Measurements from ENCODE around the gene PRKCB. TPM values are rescaled to one million over a fixed set of nuclear protein-coding genes. Genes with fewer than 3 reads are reported as not detected.

PRKCB gene
- total RNA-seq, 1 donor from 2014 or later = 0.69 TPM

GRCh38 chr16:24118126-24118821 is 282.5 kb downstream of the PRKCB start:
- Mint-ChIP-seq H3K36me3 (ENCODE audit: unreplicated experiment) (peaks cover 4% of the 10 kb centered on the region), H3K27ac (ENCODE audit: unreplicated experiment) (no peak overlapping the region), H3K9me3 (ENCODE audit: unreplicated experiment) (no peaks in the 10 kb centered on the region), H3K4me1 (ENCODE audit: low read depth, unreplicated experiment) (no peaks in the 10 kb centered on the region), H3K27me3 (ENCODE audit: unreplicated experiment) (peaks cover 2% of the 10 kb centered on the region), H3K4me3 (ENCODE audit: unreplicated experiment) (no peak overlapping the region)
- no peak for DNase-seq
- no peak for TF ChIP-seq CTCF (IDR thresholded peaks at IDR 0.05; ENCODE audit: partially characterized antibody, unreplicated experiment)

- H3K27me3 Mint-ChIP-seq (ENCODE audit: unreplicated experiment) = peaks cover 2% of the 10 kb centered on the region
- no peaks in the 10 kb centered on the region for H3K4me1 Mint-ChIP-seq (ENCODE audit: low read depth, unreplicated experiment)
- no peak overlapping the region for H3K27ac Mint-ChIP-seq (ENCODE audit: unreplicated experiment)
- H3K9me3 Mint-ChIP-seq (ENCODE audit: unreplicated experiment) = no peaks in the 10 kb centered on the region
- DNase-seq = no peak
- no peak overlapping the region for H3K4me3 Mint-ChIP-seq (ENCODE audit: unreplicated experiment)
- TF ChIP-seq CTCF (IDR thresholded peaks at IDR 0.05; ENCODE audit: partially characterized antibody, unreplicated experiment) = no peak
- peaks cover 4% of the 10 kb centered on the region for H3K36me3 Mint-ChIP-seq (ENCODE audit: unreplicated experiment)
Measured at GRCh38 chr16:24119807-24120206, 284.0 kb downstream of the PRKCB start.

- no peaks in the 10 kb centered on the region for H3K36me3 Mint-ChIP-seq (ENCODE audit: unreplicated experiment)
- no peak for DNase-seq
- H3K9me3 Mint-ChIP-seq (ENCODE audit: unreplicated experiment) = no peaks in the 10 kb centered on the region
- no peak overlapping the region for H3K4me3 Mint-ChIP-seq (ENCODE audit: unreplicated experiment)
- H3K27me3 Mint-ChIP-seq (ENCODE audit: unreplicated experiment) = peaks cover 1% of the 10 kb centered on the region
- H3K27ac Mint-ChIP-seq (ENCODE audit: unreplicated experiment) = no peak overlapping the region
- no peaks in the 10 kb centered on the region for H3K4me1 Mint-ChIP-seq (ENCODE audit: low read depth, unreplicated experiment)
- no peak for TF ChIP-seq CTCF (IDR thresholded peaks at IDR 0.05; ENCODE audit: partially characterized antibody, unreplicated experiment)
Measured at GRCh38 chr16:24123275-24123674, 287.5 kb downstream of the PRKCB start.

- TF ChIP-seq CTCF (IDR thresholded peaks at IDR 0.05; ENCODE audit: partially characterized antibody, unreplicated experiment) = no peak
- Mint-ChIP-seq H3K36me3 (ENCODE audit: unreplicated experiment) (no peaks in the 10 kb centered on the region), H3K4me3 (ENCODE audit: unreplicated experiment) (no peak overlapping the region), H3K27me3 (ENCODE audit: unreplicated experiment) (peaks cover 1% of the 10 kb centered on the region), H3K4me1 (ENCODE audit: low read depth, unreplicated experiment) (no peaks in the 10 kb centered on the region), H3K27ac (ENCODE audit: unreplicated experiment) (no peak overlapping the region), H3K9me3 (ENCODE audit: unreplicated experiment) (no peaks in the 10 kb centered on the region)
- no peak for DNase-seq
Measured at GRCh38 chr16:24124291-24124690, 288.5 kb downstream of the PRKCB start.

GRCh38 chr16:24125214-24125613 is 289.4 kb downstream of the PRKCB start:
- Mint-ChIP-seq H3K27ac (ENCODE audit: unreplicated experiment) (no peak overlapping the region), H3K36me3 (ENCODE audit: unreplicated experiment) (no peaks in the 10 kb centered on the region), H3K9me3 (ENCODE audit: unreplicated experiment) (no peaks in the 10 kb centered on the region), H3K4me3 (ENCODE audit: unreplicated experiment) (no peak overlapping the region), H3K27me3 (ENCODE audit: unreplicated experiment) (peaks cover 1% of the 10 kb centered on the region), H3K4me1 (ENCODE audit: low read depth, unreplicated experiment) (no peaks in the 10 kb centered on the region)
- no peak for TF ChIP-seq CTCF (IDR thresholded peaks at IDR 0.05; ENCODE audit: partially characterized antibody, unreplicated experiment)
- no peak for DNase-seq
